GM13977 (cell line): ENCODE data around the gene ZNF446.
"Not testable (repeated sequence)": the region's sequence is repeated elsewhere in the genome, so short reads cannot be mapped to it uniquely, and the experiment has no call there.

Experiments
- DNase-seq: peaks from one replicate; pipeline ENCODE4 v3.0.0; 2012; ENCODE audit warnings: low spot score
- CTCF ChIP-seq: IDR thresholded peaks from 2 replicates; pipeline ENCODE4 v1.5.1; 2012; ENCODE audit warnings: mild to moderate bottlenecking, control low read depth; ENCODE audit not compliant: insufficient read depth; ENCODE audit errors: extremely low read depth, missing control alignments
- in situ Hi-C: fragments of 300-500 bp; cut with MboI; formaldehyde crosslinking; loops from one replicate; pipeline ENCODE4 v1.12.0; 2022; ENCODE audit warnings: low sequenced_read_pairs, low pct_unique_long_range_greater_than_20kb, mixed read lengths, inconsistent platforms; ENCODE audit not compliant: unreplicated experiment

The ZNF446 gene

GRCh38 chr19:58466089-58466759 is 9.9 kb upstream of the ZNF446 start:
- in situ Hi-C loops: no loop called here
- TF ChIP-seq CTCF: no peak
- no peak for DNase-seq

GRCh38 chr19:58466760-58467589 is 9.2 kb upstream of the ZNF446 start, which contains the start of gene ZNF324:
Gene ZNF324 (plus strand): TSS chr19:58467080. CDS start chr19:58469186, 2,106 bp downstream.
- peak; percentile 99 for DNase-seq
- in situ Hi-C loops: no loop called here
- TF ChIP-seq CTCF: no peak

GRCh38 chr19:58468216-58468839 is 7.8 kb upstream of the ZNF446 start:
- no peak for DNase-seq
- in situ Hi-C loops: no loop called here
- TF ChIP-seq CTCF: no peak

GRCh38 chr19:58469241-58470013 is 6.7 kb upstream of the ZNF446 start:
- no peak for TF ChIP-seq CTCF
- in situ Hi-C loops: no loop called here
- DNase-seq: no peak

- in situ Hi-C loops: not testable (repeated sequence)
These were observed 5.2 kb upstream of the ZNF446 start for GRCh38 chr19:58470837-58471543.

GRCh38 chr19:58471736-58472135 is 4.4 kb upstream of the ZNF446 start:
- no peak for TF ChIP-seq CTCF
- no peak for DNase-seq
- in situ Hi-C loops: no loop called here

More at GRCh38 chr19:58470837-58471543, 5.2 kb upstream of the ZNF446 start:
- DNase-seq: not testable (repeated sequence)
